ENCODE measurements around the gene TBC1D22A.

Gene TBC1D22A

GRCh38 chr22:47206666-47207218 is 444.3 kb downstream of the TBC1D22A start:
- DNase-seq (ENCODE audit: low read depth in 2 of 2, low spot score in 1 of 2): no peak

GRCh38 chr22:47207387-47207786 is 444.9 kb downstream of the TBC1D22A start:
- DNase-seq (ENCODE audit: low read depth in 2 of 2, low spot score in 1 of 2): no peak

GRCh38 chr22:47207846-47208554 is 445.6 kb downstream of the TBC1D22A start:
- no peak for DNase-seq (ENCODE audit: low read depth in 2 of 2, low spot score in 1 of 2)

DNA sequence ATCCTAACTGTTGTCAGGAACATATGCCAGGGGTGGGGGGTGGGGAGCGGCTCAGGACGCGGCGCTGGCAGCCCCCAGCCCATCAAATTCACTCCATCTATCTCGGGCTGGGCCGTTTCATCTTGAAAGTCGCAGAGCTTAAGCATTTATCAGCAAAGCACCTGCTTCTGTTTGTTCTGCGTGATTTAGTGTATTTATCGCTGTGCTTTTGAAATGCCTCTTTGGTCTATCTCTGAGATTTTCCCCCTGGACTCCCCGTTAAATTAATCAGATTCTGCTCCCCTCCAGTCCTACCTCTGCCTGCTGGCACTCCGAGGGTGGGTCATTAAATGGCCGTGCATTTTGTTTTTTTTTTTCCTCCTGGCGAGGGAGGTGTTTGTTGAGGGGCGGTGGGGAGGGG is 446.2 kb downstream of the TBC1D22A start:
- DNase-seq (ENCODE audit: low read depth in 2 of 2, low spot score in 1 of 2): no peak

DNA sequence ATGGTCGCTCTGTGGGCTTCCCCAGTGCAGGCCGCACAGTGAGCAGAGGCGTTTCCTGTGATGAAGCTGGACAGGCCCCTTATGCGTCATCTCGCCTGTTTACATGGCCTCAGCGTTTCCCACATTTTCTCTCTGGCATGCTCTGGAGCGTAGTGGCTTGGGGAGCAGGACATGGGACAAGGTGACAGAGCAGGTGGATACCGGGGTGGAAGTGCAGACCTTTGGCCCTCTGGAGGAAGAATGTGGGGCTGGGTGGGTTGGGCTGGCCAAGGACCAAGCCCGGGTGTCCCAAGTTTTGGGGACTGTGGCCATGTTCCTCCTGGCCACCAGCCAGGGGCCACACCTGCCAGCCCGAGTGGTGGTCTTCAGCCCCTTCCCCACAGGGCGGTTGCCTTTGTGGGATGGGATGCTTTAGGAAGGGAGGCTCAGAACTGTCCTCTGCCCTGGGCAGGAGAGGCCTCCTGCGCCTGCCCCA is 446.6 kb downstream of the TBC1D22A start:
- no peak for DNase-seq (ENCODE audit: low read depth in 2 of 2, low spot score in 1 of 2)

DNA sequence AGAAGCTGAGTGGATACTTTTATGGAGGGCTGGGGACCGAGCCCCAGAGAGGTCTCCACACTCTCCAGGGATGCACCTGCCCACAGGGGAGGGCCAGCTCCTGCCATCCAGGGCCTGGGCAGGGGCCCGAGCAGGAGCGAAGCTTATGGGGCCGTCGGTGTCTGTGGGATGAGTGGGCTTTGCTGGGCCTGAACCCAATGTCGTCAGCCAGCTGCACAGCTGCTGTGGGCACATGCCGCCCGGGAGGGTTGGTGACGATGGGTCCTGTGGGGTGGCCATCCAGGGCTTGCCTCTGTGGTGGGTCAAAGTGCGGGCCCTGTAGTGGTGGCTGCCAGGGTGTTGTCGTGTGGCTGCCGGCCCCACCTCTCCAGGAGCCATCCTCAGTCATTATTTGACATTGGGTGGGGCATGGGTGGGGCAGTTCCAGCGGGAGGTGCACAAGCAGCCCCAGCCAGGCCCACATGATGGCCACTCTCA is 447.1 kb downstream of the TBC1D22A start:
- no peak for DNase-seq (ENCODE audit: low read depth in 2 of 2, low spot score in 1 of 2)

GRCh38 chr22:47210112-47210657 is 447.7 kb downstream of the TBC1D22A start:
- no peak for DNase-seq (ENCODE audit: low read depth in 2 of 2, low spot score in 1 of 2)

DNA sequence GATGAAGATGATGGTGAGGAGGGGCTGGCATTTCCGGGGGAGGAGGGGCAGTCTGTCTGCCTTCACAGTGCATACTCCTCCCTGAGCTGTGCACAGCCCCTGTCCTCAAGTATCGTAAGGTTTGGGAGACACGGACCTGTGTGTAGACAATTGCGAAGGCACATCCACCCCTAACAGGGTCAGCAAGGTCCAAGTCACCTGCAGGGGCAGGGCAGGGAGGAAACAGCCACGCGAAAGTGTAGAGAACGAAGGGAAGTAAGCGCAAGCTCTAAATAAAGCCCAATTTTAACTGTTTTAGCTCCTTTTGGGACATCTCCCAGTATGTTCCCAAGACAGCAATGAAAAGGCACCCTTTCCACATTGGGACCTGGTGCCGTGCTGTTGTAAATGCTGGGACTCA is 448.2 kb downstream of the TBC1D22A start:
- DNase-seq (ENCODE audit: low read depth in 2 of 2, low spot score in 1 of 2): no peak

DNA sequence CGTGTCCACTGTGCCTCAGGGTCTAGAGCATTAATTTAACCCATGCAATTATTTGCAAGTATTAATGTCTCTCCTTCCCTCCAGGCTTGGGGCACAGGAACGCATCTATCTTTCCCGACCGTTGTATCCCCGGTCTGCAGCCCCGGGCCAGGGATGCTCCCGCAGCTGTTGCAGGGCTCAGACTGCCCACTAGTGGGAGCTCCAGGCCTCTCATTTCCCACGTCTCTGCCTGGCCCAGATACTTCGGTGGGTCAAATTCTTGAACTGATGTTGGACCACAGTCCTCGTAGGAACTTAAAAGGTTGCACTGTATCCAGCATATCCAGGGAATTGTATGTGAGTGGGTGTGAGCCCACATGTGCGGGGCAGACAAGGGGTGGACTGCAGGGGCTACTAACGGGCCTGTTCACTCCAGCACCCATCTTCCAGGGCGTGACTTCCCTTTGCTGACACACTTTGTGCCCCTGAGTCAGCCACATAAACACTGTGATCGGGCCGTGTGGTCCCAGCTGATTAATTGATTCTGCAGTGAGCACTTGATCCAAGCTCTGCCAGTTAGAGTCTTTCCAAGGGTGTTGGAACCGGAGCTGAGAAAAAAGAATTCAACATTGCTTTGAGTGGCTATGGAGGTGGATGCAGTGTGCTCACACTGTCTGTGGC is 451.3 kb downstream of the TBC1D22A start:
- no peak for DNase-seq (ENCODE audit: low read depth in 2 of 2, low spot score in 1 of 2)

DNA sequence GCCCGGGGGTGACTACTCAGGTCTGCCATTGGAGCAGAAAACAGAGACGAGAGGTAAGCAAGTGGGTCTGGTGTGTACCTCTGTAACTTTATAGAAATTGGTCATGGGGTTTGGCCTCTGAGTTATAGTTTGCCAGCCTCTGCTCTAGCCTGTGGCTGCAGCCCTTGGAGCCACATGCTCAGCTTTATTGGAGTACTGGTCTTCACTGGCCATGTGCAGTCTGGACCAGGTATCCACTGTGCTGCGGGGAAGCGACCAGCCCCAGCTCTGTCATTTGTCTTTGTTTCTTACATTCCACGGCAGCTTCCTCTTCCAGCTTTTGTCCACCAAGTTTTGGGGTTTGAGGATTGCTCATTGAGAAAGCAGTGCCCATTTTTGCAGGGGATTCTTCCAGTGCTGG is 453.4 kb downstream of the TBC1D22A start:
- no peak for DNase-seq (ENCODE audit: low read depth in 2 of 2, low spot score in 1 of 2)

DNA sequence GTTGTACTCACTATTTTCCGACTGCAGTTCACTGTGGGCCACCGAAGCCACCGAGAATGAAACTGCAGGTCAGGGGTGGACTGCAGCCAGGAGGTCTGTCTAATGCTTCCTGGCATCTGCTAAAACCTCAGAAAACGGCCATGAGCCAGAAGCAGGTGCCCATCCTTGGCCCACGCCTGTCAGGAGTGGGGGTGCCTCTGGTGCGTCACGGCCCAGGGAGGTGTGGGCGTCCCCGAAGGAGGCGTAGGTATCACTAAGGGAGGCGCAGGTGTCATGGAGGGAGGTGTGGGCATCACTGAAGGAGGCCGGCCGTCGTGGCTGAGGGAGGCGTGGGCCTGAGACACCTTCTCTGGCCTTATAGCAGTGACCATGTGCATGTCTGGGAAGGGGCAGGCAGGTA is 456.2 kb downstream of the TBC1D22A start:
- no peak for DNase-seq (ENCODE audit: low read depth in 2 of 2, low spot score in 1 of 2)

GRCh38 chr22:47219789-47220188 is 457.3 kb downstream of the TBC1D22A start:
- DNase-seq (ENCODE audit: low read depth in 2 of 2, low spot score in 1 of 2): no peak

GRCh38 chr22:47220752-47221151 is 458.3 kb downstream of the TBC1D22A start:
- no peak for DNase-seq (ENCODE audit: low read depth in 2 of 2, low spot score in 1 of 2)

DNA sequence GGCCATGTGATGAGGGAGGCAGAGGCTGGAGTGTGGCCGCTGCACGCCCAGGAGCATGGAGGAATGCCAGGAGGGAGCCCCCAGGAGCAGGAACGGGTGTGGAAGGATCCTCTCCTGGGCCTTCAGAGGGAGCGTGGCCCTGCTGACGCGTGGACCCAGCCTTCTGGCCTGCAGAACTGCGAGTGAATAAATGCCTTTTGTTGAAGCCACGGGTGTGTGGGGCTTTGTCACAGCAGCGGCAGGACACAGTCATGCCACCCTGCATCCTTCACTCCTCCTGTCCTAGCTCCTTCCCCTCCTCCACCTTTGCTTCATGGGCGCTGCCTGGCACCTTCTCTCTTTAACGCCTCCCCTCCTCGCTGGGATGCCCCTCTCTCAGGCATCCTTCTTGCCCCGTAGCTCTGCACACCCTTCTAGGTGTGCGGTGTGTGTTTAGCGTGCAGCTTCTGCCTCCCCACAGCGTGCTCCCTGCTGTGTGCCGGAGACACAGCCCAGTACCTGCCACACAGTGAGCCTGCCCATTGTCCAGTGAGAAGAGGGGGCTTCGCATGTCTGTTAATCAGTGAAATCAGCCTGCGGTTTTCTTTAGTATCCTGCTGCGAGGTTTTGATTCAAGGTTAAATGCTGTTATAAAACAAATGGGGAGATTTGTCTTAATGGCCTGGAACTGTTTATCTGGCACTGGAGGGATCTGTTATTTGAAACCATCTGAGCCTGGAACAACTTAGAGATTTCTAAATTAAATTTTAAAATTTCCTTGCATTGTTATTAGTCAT is 459.6 kb downstream of the TBC1D22A start:
- no peak for DNase-seq (ENCODE audit: low read depth in 2 of 2, low spot score in 1 of 2)

Measured in stimulated activated CD8-positive, alpha-beta memory T cell treated with anti-CD3 and anti-CD28 coated beads, Interleukin-4, amount 100 ng/mL, for 1 hour (primary cell).